GM23338 (cell line): ENCODE results near the gene RPN1.

Source experiments
- EZH2 ChIP-seq: fragments of 200-600 bp; sonication (generic); IDR thresholded peaks from one replicate; pipeline ENCODE4 v1.8.0; 2017; ENCODE audit warnings: antibody characterized with exemption, mild to moderate bottlenecking, low read depth; ENCODE audit not compliant: unreplicated experiment
- JUNB ChIP-seq: IDR thresholded peaks from one replicate; pipeline ENCODE4 v1.6.1; 2016; ENCODE audit warnings: antibody characterized with exemption; ENCODE audit not compliant: unreplicated experiment
- POLR2AphosphoS5 ChIP-seq: IDR thresholded peaks from 2 replicates; pipeline ENCODE4 v1.6.1; 2016; ENCODE audit warnings: antibody characterized with exemption, low read depth
- TF ChIP-seq, protein P1 (sequence below), 2 experiments: fragments of 200-600 bp in 1 of 2; sonication (generic) in 1 of 2; conservative IDR thresholded peaks; 2 replicates each; pipeline versions ENCODE4 v1.5.1 to v1.6.1; 2016 to 2017; ENCODE audit warnings: antibody characterized with exemption in 2 of 2, low read depth in 2 of 2, mild to moderate bottlenecking in 2 of 2, moderate library complexity in 1 of 2
- TF ChIP-seq, protein P2 (sequence below): IDR thresholded peaks from 2 replicates; pipeline ENCODE4 v1.6.1; 2016; ENCODE audit warnings: antibody characterized with exemption
- TF ChIP-seq, protein P3 (sequence below): IDR thresholded peaks from one replicate; pipeline ENCODE4 v1.6.1; 2018; ENCODE audit warnings: antibody characterized with exemption; ENCODE audit not compliant: unreplicated experiment

DNA sequence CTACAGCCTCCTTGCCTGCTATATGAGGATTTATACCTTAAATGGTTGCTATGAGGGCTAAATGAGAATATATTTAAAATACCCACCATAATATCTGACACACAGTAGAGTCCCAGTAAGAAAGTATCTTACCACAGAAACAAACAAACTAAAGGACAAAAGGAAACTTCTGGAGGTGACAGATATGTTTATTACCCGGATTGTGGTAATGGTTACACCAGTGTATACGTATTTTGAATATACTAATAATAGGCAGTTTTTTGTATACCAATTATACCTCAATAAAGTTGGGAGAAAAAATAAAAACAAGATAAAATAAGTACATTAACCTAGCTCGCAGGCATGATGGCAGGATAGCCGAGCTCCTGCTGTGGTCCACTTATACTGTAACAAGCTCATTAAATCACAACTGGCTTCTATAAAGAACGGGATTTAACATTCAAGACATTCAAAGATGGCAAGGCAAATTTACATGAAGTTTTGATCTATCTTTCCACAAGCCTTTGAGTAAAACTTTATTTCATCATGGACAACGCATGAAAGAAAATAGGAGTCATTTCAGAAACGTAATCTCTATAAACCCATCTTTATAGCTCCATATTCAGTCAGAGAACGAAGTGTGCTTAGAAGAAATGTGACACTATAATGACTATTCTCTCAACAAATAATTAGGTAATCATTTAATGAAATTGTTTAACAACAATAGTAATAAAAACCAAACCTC, 1.5 kb downstream of the RPN1 start:
- TF ChIP-seq, protein P1, sequence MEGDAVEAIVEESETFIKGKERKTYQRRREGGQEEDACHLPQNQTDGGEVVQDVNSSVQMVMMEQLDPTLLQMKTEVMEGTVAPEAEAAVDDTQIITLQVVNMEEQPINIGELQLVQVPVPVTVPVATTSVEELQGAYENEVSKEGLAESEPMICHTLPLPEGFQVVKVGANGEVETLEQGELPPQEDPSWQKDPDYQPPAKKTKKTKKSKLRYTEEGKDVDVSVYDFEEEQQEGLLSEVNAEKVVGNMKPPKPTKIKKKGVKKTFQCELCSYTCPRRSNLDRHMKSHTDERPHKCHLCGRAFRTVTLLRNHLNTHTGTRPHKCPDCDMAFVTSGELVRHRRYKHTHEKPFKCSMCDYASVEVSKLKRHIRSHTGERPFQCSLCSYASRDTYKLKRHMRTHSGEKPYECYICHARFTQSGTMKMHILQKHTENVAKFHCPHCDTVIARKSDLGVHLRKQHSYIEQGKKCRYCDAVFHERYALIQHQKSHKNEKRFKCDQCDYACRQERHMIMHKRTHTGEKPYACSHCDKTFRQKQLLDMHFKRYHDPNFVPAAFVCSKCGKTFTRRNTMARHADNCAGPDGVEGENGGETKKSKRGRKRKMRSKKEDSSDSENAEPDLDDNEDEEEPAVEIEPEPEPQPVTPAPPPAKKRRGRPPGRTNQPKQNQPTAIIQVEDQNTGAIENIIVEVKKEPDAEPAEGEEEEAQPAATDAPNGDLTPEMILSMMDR (conservative IDR thresholded peaks at IDR 0.05; ENCODE audit: low read depth in 2 of 2) = no peak
- TF ChIP-seq POLR2AphosphoS5 (no peak), EZH2 (no peak), JUNB (no peak)
- TF ChIP-seq, protein P2, sequence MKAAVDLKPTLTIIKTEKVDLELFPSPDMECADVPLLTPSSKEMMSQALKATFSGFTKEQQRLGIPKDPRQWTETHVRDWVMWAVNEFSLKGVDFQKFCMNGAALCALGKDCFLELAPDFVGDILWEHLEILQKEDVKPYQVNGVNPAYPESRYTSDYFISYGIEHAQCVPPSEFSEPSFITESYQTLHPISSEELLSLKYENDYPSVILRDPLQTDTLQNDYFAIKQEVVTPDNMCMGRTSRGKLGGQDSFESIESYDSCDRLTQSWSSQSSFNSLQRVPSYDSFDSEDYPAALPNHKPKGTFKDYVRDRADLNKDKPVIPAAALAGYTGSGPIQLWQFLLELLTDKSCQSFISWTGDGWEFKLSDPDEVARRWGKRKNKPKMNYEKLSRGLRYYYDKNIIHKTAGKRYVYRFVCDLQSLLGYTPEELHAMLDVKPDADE = no peak
- TF ChIP-seq, protein P3, sequence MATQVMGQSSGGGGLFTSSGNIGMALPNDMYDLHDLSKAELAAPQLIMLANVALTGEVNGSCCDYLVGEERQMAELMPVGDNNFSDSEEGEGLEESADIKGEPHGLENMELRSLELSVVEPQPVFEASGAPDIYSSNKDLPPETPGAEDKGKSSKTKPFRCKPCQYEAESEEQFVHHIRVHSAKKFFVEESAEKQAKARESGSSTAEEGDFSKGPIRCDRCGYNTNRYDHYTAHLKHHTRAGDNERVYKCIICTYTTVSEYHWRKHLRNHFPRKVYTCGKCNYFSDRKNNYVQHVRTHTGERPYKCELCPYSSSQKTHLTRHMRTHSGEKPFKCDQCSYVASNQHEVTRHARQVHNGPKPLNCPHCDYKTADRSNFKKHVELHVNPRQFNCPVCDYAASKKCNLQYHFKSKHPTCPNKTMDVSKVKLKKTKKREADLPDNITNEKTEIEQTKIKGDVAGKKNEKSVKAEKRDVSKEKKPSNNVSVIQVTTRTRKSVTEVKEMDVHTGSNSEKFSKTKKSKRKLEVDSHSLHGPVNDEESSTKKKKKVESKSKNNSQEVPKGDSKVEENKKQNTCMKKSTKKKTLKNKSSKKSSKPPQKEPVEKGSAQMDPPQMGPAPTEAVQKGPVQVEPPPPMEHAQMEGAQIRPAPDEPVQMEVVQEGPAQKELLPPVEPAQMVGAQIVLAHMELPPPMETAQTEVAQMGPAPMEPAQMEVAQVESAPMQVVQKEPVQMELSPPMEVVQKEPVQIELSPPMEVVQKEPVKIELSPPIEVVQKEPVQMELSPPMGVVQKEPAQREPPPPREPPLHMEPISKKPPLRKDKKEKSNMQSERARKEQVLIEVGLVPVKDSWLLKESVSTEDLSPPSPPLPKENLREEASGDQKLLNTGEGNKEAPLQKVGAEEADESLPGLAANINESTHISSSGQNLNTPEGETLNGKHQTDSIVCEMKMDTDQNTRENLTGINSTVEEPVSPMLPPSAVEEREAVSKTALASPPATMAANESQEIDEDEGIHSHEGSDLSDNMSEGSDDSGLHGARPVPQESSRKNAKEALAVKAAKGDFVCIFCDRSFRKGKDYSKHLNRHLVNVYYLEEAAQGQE = no peak
